ENCODE measurements around the gene GKAP1. TPM values are rescaled to one million over a fixed set of nuclear protein-coding genes. Genes with fewer than 3 reads are reported as not detected.

The GKAP1 gene
- total RNA-seq, 1 experiment from 2014 or later, result 1.5 TPM

DNA sequence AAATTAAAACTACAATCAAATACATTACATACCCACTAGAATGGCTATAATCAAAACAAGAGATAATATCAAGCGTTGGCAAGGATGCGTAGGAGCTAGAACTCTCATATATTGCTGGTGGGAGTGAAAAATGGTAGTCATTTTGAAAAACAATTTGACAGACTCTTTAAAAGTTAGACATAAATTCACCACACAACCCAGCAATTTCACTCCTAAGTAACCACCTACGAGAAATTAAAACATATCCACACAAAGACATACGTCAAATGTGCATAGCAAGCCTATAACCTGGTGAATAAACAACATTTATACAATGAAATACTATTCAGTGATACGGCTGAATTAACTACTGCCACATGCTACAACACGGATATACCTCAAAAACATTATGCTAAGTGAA, 44.7 kb downstream of the GKAP1 start:
- Histone ChIP-seq H3K9me2 (replicated peaks; ENCODE audit: low read length) (no peaks in the 10 kb centered on the region), H3K4me3 (ENCODE audit: low read length) (no peak overlapping the region), H3K9me3 (ENCODE audit: low read length) (no peaks in the 10 kb centered on the region), H3K27me3 (ENCODE audit: low read length) (no peaks in the 10 kb centered on the region), H4K20me1 (ENCODE audit: low read length) (no peaks in the 10 kb centered on the region), H3K4me2 (ENCODE audit: low read length) (no peak overlapping the region), H3K9ac (ENCODE audit: low read length) (no peak overlapping the region), H3K4me1 (ENCODE audit: insufficient read depth, low read length) (no peaks in the 10 kb centered on the region), H3K79me2 (ENCODE audit: low read length) (no peaks in the 10 kb centered on the region), H3F3A (ENCODE audit: low read length, unreplicated experiment) (no peaks in the 10 kb centered on the region), H2AFZ (ENCODE audit: low read length) (no peak overlapping the region), H3K27ac (ENCODE audit: low read length) (no peak overlapping the region), H3K36me3 (ENCODE audit: low read depth, low read length) (no peaks in the 10 kb centered on the region)
- BruUV-seq (replicated peaks), result no TSS peak
- ChIA-PET POLR2A (ENCODE audit: unreplicated experiment) (no interaction called here), CTCF (no interaction called here)
- intact Hi-C loops (cut with micrococcal nuclease), result no loop called here
- TF ChIP-seq EZH2phosphoT487 (IDR thresholded peaks at IDR 0.05; ENCODE audit: borderline replicate concordance, low read length) (no peak), EZH2 (IDR thresholded peaks at IDR 0.05; ENCODE audit: low read length, unreplicated experiment) (no peak)
- ATAC-seq, result no peak
- DNase-seq, result no peak

DNA sequence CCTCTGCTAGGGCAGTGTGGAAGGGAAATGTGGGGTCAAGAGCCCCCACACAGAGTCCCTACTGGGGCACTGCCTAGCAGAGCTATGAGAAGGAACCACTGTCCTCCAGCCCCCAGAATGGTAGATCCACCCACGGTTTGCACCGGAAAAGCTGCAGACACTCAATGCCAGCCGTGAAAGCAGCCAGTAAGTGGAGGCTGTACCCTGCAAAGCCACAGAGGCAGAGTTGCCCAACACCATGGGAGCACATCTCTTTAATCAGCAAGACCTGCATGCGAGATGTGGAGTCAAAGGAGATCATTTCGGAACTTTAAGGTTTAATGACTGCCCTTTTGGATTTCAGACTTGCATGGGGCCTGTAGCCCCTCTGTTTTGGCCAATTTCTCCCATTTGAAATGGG, 52.2 kb downstream of the GKAP1 start:
- no peaks in the 10 kb centered on the region for H3K27me3 ChIP-seq (ENCODE audit: low read length)
- no peak for ATAC-seq
- no TSS peak for BruUV-seq (replicated peaks)
- H3K4me3 ChIP-seq (ENCODE audit: low read length), result no peak overlapping the region
- POLR2A ChIA-PET (ENCODE audit: unreplicated experiment), result no interaction called here
- H3K4me1 ChIP-seq (ENCODE audit: insufficient read depth, low read length), result no peaks in the 10 kb centered on the region
- H2AFZ ChIP-seq (ENCODE audit: low read length), result no peak overlapping the region
- no peaks in the 10 kb centered on the region for H4K20me1 ChIP-seq (ENCODE audit: low read length)
- TF ChIP-seq EZH2phosphoT487 (IDR thresholded peaks at IDR 0.05; ENCODE audit: borderline replicate concordance, low read length), result no peak
- H3K9ac ChIP-seq (ENCODE audit: low read length), result no peak overlapping the region
- no peak for DNase-seq
- H3K27ac ChIP-seq (ENCODE audit: low read length), result no peak overlapping the region
- no peaks in the 10 kb centered on the region for H3K9me3 ChIP-seq (ENCODE audit: low read length)
- no peaks in the 10 kb centered on the region for H3K9me2 ChIP-seq (replicated peaks; ENCODE audit: low read length)
- H3K36me3 ChIP-seq (ENCODE audit: low read depth, low read length), result no peaks in the 10 kb centered on the region
- H3K79me2 ChIP-seq (ENCODE audit: low read length), result no peaks in the 10 kb centered on the region
- CTCF ChIA-PET, result no interaction called here
- H3F3A ChIP-seq (ENCODE audit: low read length, unreplicated experiment), result no peaks in the 10 kb centered on the region
- intact Hi-C loops (cut with micrococcal nuclease), result no loop called here
- no peak overlapping the region for H3K4me2 ChIP-seq (ENCODE audit: low read length)

DNA sequence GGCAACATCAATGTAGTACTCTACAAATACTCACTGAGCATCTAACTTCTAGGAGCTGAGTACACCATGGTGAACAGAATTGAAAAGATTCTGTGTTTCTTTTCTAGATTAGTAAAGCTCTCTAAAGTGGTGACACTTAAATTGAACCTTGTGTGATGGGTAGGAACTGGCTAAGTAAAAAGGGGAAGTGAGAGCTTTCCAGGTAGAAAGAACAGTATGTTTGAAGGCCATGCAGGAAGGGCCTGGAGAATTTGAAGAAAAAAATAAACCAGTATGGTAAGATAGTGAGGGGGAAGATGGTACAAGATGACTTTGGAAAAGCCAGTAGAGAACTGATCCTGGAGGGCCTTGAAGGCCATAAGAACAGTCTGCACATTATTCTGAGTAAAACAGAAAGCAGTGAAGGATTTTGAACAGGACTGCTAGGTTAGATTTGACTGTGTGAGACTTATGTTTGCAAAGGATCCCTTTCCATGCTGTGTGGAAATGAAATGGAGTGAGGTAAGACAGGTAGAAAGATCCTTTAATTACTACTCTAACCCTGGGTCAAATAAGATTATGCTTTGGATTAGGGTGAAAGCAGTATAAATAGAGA, 63.1 kb downstream of the GKAP1 start:
- Histone ChIP-seq H3K4me2 (ENCODE audit: low read length) (no peak overlapping the region), H3K27ac (ENCODE audit: low read length) (no peak overlapping the region), H3K79me2 (ENCODE audit: low read length) (no peaks in the 10 kb centered on the region), H3K9me2 (replicated peaks; ENCODE audit: low read length) (no peaks in the 10 kb centered on the region), H2AFZ (ENCODE audit: low read length) (no peak overlapping the region), H4K20me1 (ENCODE audit: low read length) (no peaks in the 10 kb centered on the region), H3K9me3 (ENCODE audit: low read length) (no peaks in the 10 kb centered on the region), H3K36me3 (ENCODE audit: low read depth, low read length) (no peaks in the 10 kb centered on the region), H3K4me3 (ENCODE audit: low read length) (no peak overlapping the region), H3K27me3 (ENCODE audit: low read length) (no peaks in the 10 kb centered on the region), H3F3A (ENCODE audit: low read length, unreplicated experiment) (no peaks in the 10 kb centered on the region), H3K9ac (ENCODE audit: low read length) (no peak overlapping the region), H3K4me1 (ENCODE audit: insufficient read depth, low read length) (no peaks in the 10 kb centered on the region)
- no peak for ATAC-seq
- ChIA-PET POLR2A (ENCODE audit: unreplicated experiment) (no interaction called here), CTCF (no interaction called here)
- TF ChIP-seq EZH2phosphoT487 (IDR thresholded peaks at IDR 0.05; ENCODE audit: borderline replicate concordance, low read length) (no peak), EZH2 (IDR thresholded peaks at IDR 0.05; ENCODE audit: low read length, unreplicated experiment) (no peak)
- TF ChIP-seq, protein P1, sequence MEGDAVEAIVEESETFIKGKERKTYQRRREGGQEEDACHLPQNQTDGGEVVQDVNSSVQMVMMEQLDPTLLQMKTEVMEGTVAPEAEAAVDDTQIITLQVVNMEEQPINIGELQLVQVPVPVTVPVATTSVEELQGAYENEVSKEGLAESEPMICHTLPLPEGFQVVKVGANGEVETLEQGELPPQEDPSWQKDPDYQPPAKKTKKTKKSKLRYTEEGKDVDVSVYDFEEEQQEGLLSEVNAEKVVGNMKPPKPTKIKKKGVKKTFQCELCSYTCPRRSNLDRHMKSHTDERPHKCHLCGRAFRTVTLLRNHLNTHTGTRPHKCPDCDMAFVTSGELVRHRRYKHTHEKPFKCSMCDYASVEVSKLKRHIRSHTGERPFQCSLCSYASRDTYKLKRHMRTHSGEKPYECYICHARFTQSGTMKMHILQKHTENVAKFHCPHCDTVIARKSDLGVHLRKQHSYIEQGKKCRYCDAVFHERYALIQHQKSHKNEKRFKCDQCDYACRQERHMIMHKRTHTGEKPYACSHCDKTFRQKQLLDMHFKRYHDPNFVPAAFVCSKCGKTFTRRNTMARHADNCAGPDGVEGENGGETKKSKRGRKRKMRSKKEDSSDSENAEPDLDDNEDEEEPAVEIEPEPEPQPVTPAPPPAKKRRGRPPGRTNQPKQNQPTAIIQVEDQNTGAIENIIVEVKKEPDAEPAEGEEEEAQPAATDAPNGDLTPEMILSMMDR (conservative IDR thresholded peaks at IDR 0.05; ENCODE audit: low read depth, low read length), result no peak
- no TSS peak for BruUV-seq (replicated peaks)
- intact Hi-C loops (cut with micrococcal nuclease), result no loop called here
- no peak for DNase-seq

DNA sequence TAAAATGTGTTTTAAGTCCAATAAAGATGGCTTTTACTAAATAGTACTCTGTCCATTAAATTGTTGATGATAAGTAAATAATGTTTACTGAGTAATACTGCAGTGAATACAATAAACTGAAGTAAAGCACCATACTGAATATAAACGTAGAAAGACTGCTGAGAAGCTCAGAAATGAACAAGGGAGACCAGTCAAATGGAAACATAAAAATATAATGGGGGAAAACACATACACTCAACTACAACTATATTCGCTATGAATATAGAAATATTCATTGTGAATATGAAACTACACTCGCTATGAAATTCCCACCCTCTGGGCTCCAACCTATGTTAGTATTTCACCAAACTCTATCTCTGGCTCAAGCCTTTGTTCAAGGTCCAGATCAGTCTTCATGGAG, 67.9 kb downstream of the GKAP1 start:
- CTCF ChIA-PET, result no interaction called here
- ATAC-seq, result no peak
- Histone ChIP-seq H3K9me2 (replicated peaks; ENCODE audit: low read length) (no peaks in the 10 kb centered on the region), H3K4me2 (ENCODE audit: low read length) (no peak overlapping the region), H3K4me1 (ENCODE audit: insufficient read depth, low read length) (no peaks in the 10 kb centered on the region), H4K20me1 (ENCODE audit: low read length) (no peaks in the 10 kb centered on the region), H3K27ac (ENCODE audit: low read length) (no peak overlapping the region), H3K9me3 (ENCODE audit: low read length) (no peaks in the 10 kb centered on the region), H3K79me2 (ENCODE audit: low read length) (no peaks in the 10 kb centered on the region), H3K4me3 (ENCODE audit: low read length) (no peak overlapping the region), H3F3A (ENCODE audit: low read length, unreplicated experiment) (no peaks in the 10 kb centered on the region), H2AFZ (ENCODE audit: low read length) (no peak overlapping the region), H3K36me3 (ENCODE audit: low read depth, low read length) (no peaks in the 10 kb centered on the region), H3K27me3 (ENCODE audit: low read length) (no peaks in the 10 kb centered on the region), H3K9ac (ENCODE audit: low read length) (no peak overlapping the region)
- POLR2A ChIA-PET (ENCODE audit: unreplicated experiment), result no interaction called here
- no peak for DNase-seq
- TF ChIP-seq EZH2 (IDR thresholded peaks at IDR 0.05; ENCODE audit: low read length, unreplicated experiment) (no peak), EZH2phosphoT487 (IDR thresholded peaks at IDR 0.05; ENCODE audit: borderline replicate concordance, low read length) (no peak)
- TF ChIP-seq, protein P1 (conservative IDR thresholded peaks at IDR 0.05; ENCODE audit: low read depth, low read length), result no peak
- BruUV-seq (replicated peaks), result no TSS peak
- intact Hi-C loops (cut with micrococcal nuclease), result no loop called here
